RWPE2 (cell line): ENCODE measurements around the gene SORCS2.

Source experiments
- ATAC-seq: fragments of 200-7000 bp; cut with Tn5 transposase; 3 replicates; pipeline ENCODE4 v1.9.1; 2021; ENCODE audit warnings: low read depth
- DNase-seq: peaks from one replicate; pipeline ENCODE4 v3.0.0-alpha.2; 2020; ENCODE audit warnings: low spot score
- H3K27ac ChIP-seq: fragments of 450-650 bp; 2 replicates; pipeline ENCODE4 v1.5.1; 2017; ENCODE audit warnings: mild to moderate bottlenecking; ENCODE audit not compliant: poor library complexity, severe bottlenecking
- H3K27me3 ChIP-seq: fragments of 250-450 bp; sonication (Bioruptor Pico); 2 replicates; pipeline ENCODE4 v1.5.1; 2021; ENCODE audit warnings: mild to moderate bottlenecking, moderate library complexity; ENCODE audit not compliant: insufficient read depth, poor library complexity, severe bottlenecking
- H3K36me3 ChIP-seq: fragments of 250-450 bp; sonication (Bioruptor Pico); 2 replicates; pipeline ENCODE4 v1.5.1; 2020; ENCODE audit warnings: low read depth, mild to moderate bottlenecking, moderate library complexity
- H3K4me1 ChIP-seq: fragments of 250-450 bp; sonication (Bioruptor Pico); 2 replicates; pipeline ENCODE4 v1.5.1; 2021; ENCODE audit warnings: mild to moderate bottlenecking, moderate library complexity; ENCODE audit not compliant: insufficient read depth, poor library complexity, severe bottlenecking
- H3K4me3 ChIP-seq: fragments of 250-450 bp; sonication (Bioruptor Pico); 2 replicates; pipeline ENCODE4 v1.5.1; 2021; ENCODE audit warnings: mild to moderate bottlenecking, moderate library complexity; ENCODE audit not compliant: severe bottlenecking
- H3K9me3 ChIP-seq: fragments of 250-450 bp; sonication (Bioruptor Pico); 2 replicates; pipeline ENCODE4 v1.5.1; 2021; ENCODE audit warnings: mild to moderate bottlenecking, moderate library complexity; ENCODE audit not compliant: severe bottlenecking
- CTCF ChIP-seq: fragments of 450-650 bp; IDR thresholded peaks from one replicate; pipeline ENCODE4 v1.5.1; 2017; ENCODE audit warnings: mild to moderate bottlenecking, moderate library complexity; ENCODE audit not compliant: poor library complexity, severe bottlenecking

SORCS2 gene

GRCh38 chr4:7295197-7295910, 103.0 kb downstream of the SORCS2 start:
- ATAC-seq, result peak; percentile 30; the same call in 1 of the 3 replicates
- Histone ChIP-seq H3K27ac (no peak overlapping the region), H3K36me3 (no peaks in the 10 kb centered on the region), H3K4me3 (no peak overlapping the region), H3K27me3 (no peaks in the 10 kb centered on the region), H3K9me3 (no peaks in the 10 kb centered on the region), H3K4me1 (no peaks in the 10 kb centered on the region)
- no peak for DNase-seq
- TF ChIP-seq CTCF, result no peak

DNA sequence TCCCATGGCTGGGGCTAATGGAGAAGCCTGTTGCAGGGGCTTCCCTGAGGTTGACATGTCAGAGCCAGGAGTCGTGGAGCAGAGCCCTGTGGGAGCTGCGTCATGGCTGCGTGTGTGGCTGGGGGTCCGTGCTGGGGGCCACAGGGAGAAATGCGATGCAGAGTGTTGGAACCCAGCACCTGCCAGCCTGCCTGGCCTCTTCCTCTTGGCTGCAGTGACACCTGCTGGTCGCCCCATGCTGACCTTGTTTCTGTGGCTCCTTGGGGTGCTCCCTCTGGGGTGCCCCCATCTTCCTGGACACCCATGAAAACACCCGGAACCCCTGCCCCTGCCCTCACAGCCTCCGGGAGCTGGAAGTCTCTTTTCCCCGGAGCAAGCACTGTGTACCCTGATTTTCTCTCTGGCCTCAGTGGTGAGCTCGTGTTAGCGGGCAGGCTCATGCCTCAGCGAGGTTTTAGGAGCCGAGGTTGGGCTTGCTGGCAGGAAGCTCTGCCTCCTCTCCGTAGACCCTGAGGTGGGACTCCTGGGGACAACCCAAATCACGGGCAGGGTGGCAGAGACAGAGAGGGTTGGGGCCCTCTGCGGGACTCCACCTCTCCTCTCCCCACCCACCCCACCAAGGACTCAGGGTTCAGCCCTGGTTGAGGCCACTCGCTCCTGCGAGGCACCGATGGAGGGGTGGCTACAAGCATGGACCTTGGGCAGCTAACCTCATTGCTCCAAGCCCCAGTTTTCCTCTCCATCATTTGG, 103.7 kb downstream of the SORCS2 start:
- Histone ChIP-seq H3K27ac (no peak overlapping the region), H3K9me3 (no peaks in the 10 kb centered on the region), H3K27me3 (no peaks in the 10 kb centered on the region), H3K4me3 (no peak overlapping the region), H3K4me1 (no peaks in the 10 kb centered on the region), H3K36me3 (no peaks in the 10 kb centered on the region)
- DNase-seq (no peak), ATAC-seq (peak; percentile 56; the same call in 2 of the 3 replicates)
- peak; percentile 55 for TF ChIP-seq CTCF

GRCh38 chr4:7296661-7297335, 104.5 kb downstream of the SORCS2 start:
- Histone ChIP-seq H3K9me3 (no peaks in the 10 kb centered on the region), H3K27me3 (no peaks in the 10 kb centered on the region), H3K4me1 (no peaks in the 10 kb centered on the region), H3K4me3 (no peak overlapping the region), H3K27ac (no peak overlapping the region), H3K36me3 (no peaks in the 10 kb centered on the region)
- ATAC-seq (no peak), DNase-seq (no peak)
- TF ChIP-seq CTCF, result no peak

DNA sequence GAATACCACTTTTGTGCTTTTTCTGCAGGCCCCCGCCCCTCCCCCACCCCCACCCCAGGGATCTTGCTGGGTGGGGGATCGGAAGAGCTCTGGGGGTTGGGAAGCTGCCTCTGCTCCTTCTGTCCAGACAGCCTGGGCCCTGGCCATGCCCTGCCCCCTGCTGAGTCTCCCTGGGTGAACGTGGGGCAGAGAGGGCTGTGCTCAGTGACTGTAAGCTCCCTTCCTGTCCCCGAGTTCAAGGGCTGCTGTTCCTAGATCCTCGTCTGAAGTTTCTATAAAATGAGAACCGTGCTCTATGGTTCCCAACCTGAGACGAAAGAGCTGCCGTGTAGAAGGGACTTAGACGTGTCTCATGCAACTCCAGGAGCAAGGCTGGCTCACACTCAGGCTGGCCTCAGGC, 105.0 kb downstream of the SORCS2 start:
- Histone ChIP-seq H3K9me3 (no peaks in the 10 kb centered on the region), H3K4me3 (no peak overlapping the region), H3K36me3 (no peaks in the 10 kb centered on the region), H3K27ac (no peak overlapping the region), H3K27me3 (no peaks in the 10 kb centered on the region), H3K4me1 (no peaks in the 10 kb centered on the region)
- TF ChIP-seq CTCF, result no peak
- DNase-seq (no peak), ATAC-seq (no peak)
